BJ (cell line): ENCODE results near the gene PLA2G2D. TPM values are rescaled to one million over a fixed set of nuclear protein-coding genes. Genes with fewer than 3 reads are reported as not detected.
A peak's percentile ranks its signal among the peaks of the same experiment; 100 is the strongest.

Experiments
- CTCF ChIA-PET: fragments of 350-600 bp; formaldehyde crosslinking; extraction: SDS; loops from one replicate; lab custom pipeline; 2021; ENCODE audit warnings: antibody characterized with exemption, inconsistent platforms; lab: Yijun Ruan, JAX
- POLR2A ChIA-PET: fragments of 300-600 bp; sonication (Branson Sonifier 250); formaldehyde crosslinking; extraction: SDS; loops from one replicate; lab custom pipeline; 2021; ENCODE audit warnings: antibody characterized with exemption; lab: Charles Lee
- DNase-seq: peaks from one replicate; pipeline ENCODE4 v3.0.0-alpha.2; 2011; ENCODE audit warnings: low read depth
- H3K27me3 ChIP-seq: 2 replicates; pipeline ENCODE4 v1.6.0; 2011; ENCODE audit warnings: low read length; ENCODE audit not compliant: control insufficient read depth, insufficient read depth
- H3K36me3 ChIP-seq: 2 replicates; pipeline ENCODE4 v1.5.1; 2011; ENCODE audit warnings: low read length; ENCODE audit not compliant: control insufficient read depth, insufficient read depth
- H3K4me3 ChIP-seq: 2 replicates; pipeline ENCODE4 v1.5.1; 2011; ENCODE audit warnings: low read depth, mild to moderate bottlenecking, control low read depth, low read length
- CTCF ChIP-seq: IDR thresholded peaks from 2 replicates; pipeline ENCODE4 v1.5.1; 2011; ENCODE audit warnings: low read depth, mild to moderate bottlenecking, control low read depth, inconsistent platforms, low read length, moderate library complexity; ENCODE audit not compliant: insufficient read depth
- polyA plus RNA-seq: library from polyadenylated mRNA; depleted of rRNA; stranded (reverse); fragments of >200 nt; gene quantifications from 2 replicates; pipeline ENCODE4 v1.2.3, GENCODE V29; 2011

Gene PLA2G2D
- polyA plus RNA-seq, 1 experiment = not detected

- ChIA-PET CTCF (interaction anchor here (1.1 to 3.1 kb wide), 6 partner anchors 8 to 95 kb away, joined by 3 to 26 read pairs (median 6); no protein-coding TSS in a partner anchor), POLR2A (no interaction called here)
- no peak for DNase-seq
- peak; percentile 67 for TF ChIP-seq CTCF
- H3K36me3 ChIP-seq = no peaks in the 10 kb centered on the region
- no peaks in the 10 kb centered on the region; the same call in 1 of the 2 replicates for H3K27me3 ChIP-seq
- no peak overlapping the region for H3K4me3 ChIP-seq
Observed at GRCh38 chr1:20100632-20101355, 18.5 kb downstream of the PLA2G2D start.

- no peaks in the 10 kb centered on the region; the same call in 1 of the 2 replicates for H3K27me3 ChIP-seq
- POLR2A ChIA-PET = no interaction called here
- CTCF ChIA-PET = interaction anchor here (1.3 to 3.1 kb wide), 2 partner anchors 9 to 53 kb away, joined by 5 to 26 read pairs; no protein-coding TSS in a partner anchor
- no peak overlapping the region for H3K4me3 ChIP-seq
- TF ChIP-seq CTCF = no peak
- DNase-seq = no peak
- no peaks in the 10 kb centered on the region for H3K36me3 ChIP-seq
Observed at GRCh38 chr1:20099533-20099932, 19.8 kb downstream of the PLA2G2D start.

- H3K27me3 ChIP-seq = no peaks in the 10 kb centered on the region; the same call in 1 of the 2 replicates
- H3K4me3 ChIP-seq = no peak overlapping the region
- CTCF ChIA-PET = interaction anchor here (0.6 to 2.2 kb wide), 4 partner anchors 18 to 122 kb away, joined by 3 to 8 read pairs (median 3); no protein-coding TSS in a partner anchor
- no peak for DNase-seq
- POLR2A ChIA-PET = no interaction called here
- TF ChIP-seq CTCF = no peak
- no peaks in the 10 kb centered on the region for H3K36me3 ChIP-seq
Observed at GRCh38 chr1:20096840-20097447, 22.4 kb downstream of the PLA2G2D start.

GRCh38 chr1:20095564-20096434, 23.5 kb downstream of the PLA2G2D start:
- H3K27me3 ChIP-seq = no peaks in the 10 kb centered on the region
- TF ChIP-seq CTCF = no peak
- no peak for DNase-seq
- H3K36me3 ChIP-seq = no peaks in the 10 kb centered on the region
- H3K4me3 ChIP-seq = no peak overlapping the region
- POLR2A ChIA-PET = no interaction called here
- CTCF ChIA-PET = interaction anchor here (1.1 kb wide), 1 partner anchor 57 kb away, joined by 4 read pairs; no protein-coding TSS in a partner anchor

GRCh38 chr1:20093940-20094391, 25.4 kb downstream of the PLA2G2D start:
- Histone ChIP-seq H3K4me3 (no peak overlapping the region), H3K27me3 (no peaks in the 10 kb centered on the region), H3K36me3 (no peaks in the 10 kb centered on the region)
- ChIA-PET POLR2A (no interaction called here), CTCF (interaction anchor here (0.7 to 1.0 kb wide), 2 partner anchors 9 to 59 kb away, joined by 3 read pairs; no protein-coding TSS in a partner anchor)
- DNase-seq = no peak
- no peak for TF ChIP-seq CTCF
